Muscle layer of duodenum (tissue), 2 donors: Measurements from ENCODE around the gene GRIK3.

Source experiments
- H3K27ac ChIP-seq: one replicate; pipeline ENCODE4 v1.7.0; 2013; ENCODE audit warnings: mild to moderate bottlenecking, low read length
- H3K27me3 ChIP-seq: one replicate; pipeline ENCODE4 v1.7.0; 2013; ENCODE audit warnings: low read depth, mild to moderate bottlenecking, control low read depth, low read length
- H3K36me3 ChIP-seq, 2 donors: one replicate each; pipeline ENCODE4 v1.7.0; 2013; ENCODE audit warnings: low read length in 2 of 2, control low read depth in 1 of 2, mild to moderate bottlenecking in 1 of 2; ENCODE audit not compliant: insufficient read depth in 2 of 2, control insufficient read depth in 1 of 2
- H3K4me1 ChIP-seq, 2 donors: one replicate each; pipeline ENCODE4 v1.7.0; 2013; ENCODE audit warnings: low read length in 2 of 2, mild to moderate bottlenecking in 2 of 2, control low read depth in 1 of 2, moderate library complexity in 1 of 2; ENCODE audit not compliant: insufficient read depth in 2 of 2, control insufficient read depth in 1 of 2
- H3K4me3 ChIP-seq, 2 donors: one replicate each; pipeline ENCODE4 v1.7.0; 2013; ENCODE audit warnings: low read length in 2 of 2, low read depth in 1 of 2, mild to moderate bottlenecking in 1 of 2
- H3K9me3 ChIP-seq, 2 donors: one replicate each; pipeline ENCODE4 v1.7.0; 2013; ENCODE audit warnings: low read length in 2 of 2, control low read depth in 1 of 2, mild to moderate bottlenecking in 1 of 2; ENCODE audit not compliant: control insufficient read depth in 1 of 2
- donor health status: healthy.

The GRIK3 gene

GRCh38 chr1:37010011-37010410 is 24.3 kb downstream of the GRIK3 start:
- Histone ChIP-seq H3K27me3 (no peaks in the 10 kb centered on the region), H3K9me3 (no peaks in the 10 kb centered on the region), H3K27ac (no peak overlapping the region), H3K4me1 (no peaks in the 10 kb centered on the region), H3K36me3 (no peaks in the 10 kb centered on the region), H3K4me3 (no peak overlapping the region)

GRCh38 chr1:37009521-37009920 is 24.8 kb downstream of the GRIK3 start:
- Histone ChIP-seq H3K36me3 (no peaks in the 10 kb centered on the region), H3K27ac (no peak overlapping the region), H3K4me1 (no peaks in the 10 kb centered on the region), H3K4me3 (no peak overlapping the region), H3K27me3 (no peaks in the 10 kb centered on the region), H3K9me3 (no peaks in the 10 kb centered on the region)

GRCh38 chr1:37006132-37006868 is 28.0 kb downstream of the GRIK3 start:
- H3K27me3 ChIP-seq, result no peaks in the 10 kb centered on the region
- H3K4me1 ChIP-seq, result no peaks in the 10 kb centered on the region
- no peak overlapping the region for H3K4me3 ChIP-seq
- no peaks in the 10 kb centered on the region for H3K36me3 ChIP-seq
- no peaks in the 10 kb centered on the region for H3K9me3 ChIP-seq
- no peak overlapping the region for H3K27ac ChIP-seq

- Histone ChIP-seq H3K27ac (no peak overlapping the region), H3K9me3 (no peaks in the 10 kb centered on the region), H3K4me3 (no peak overlapping the region), H3K36me3 (no peaks in the 10 kb centered on the region), H3K27me3 (no peaks in the 10 kb centered on the region), H3K4me1 (no peaks in the 10 kb centered on the region)
These were observed 31.4 kb downstream of the GRIK3 start for GRCh38 chr1:37002898-37003297.

GRCh38 chr1:37001703-37002102 is 32.6 kb downstream of the GRIK3 start:
- no peaks in the 10 kb centered on the region for H3K9me3 ChIP-seq
- H3K27me3 ChIP-seq, result no peaks in the 10 kb centered on the region
- H3K36me3 ChIP-seq, result no peaks in the 10 kb centered on the region
- no peaks in the 10 kb centered on the region for H3K4me1 ChIP-seq
- H3K27ac ChIP-seq, result no peak overlapping the region
- H3K4me3 ChIP-seq, result no peak overlapping the region

GRCh38 chr1:36996106-36996505 is 38.2 kb downstream of the GRIK3 start:
- no peaks in the 10 kb centered on the region for H3K36me3 ChIP-seq
- no peaks in the 10 kb centered on the region for H3K9me3 ChIP-seq
- no peaks in the 10 kb centered on the region for H3K4me1 ChIP-seq
- H3K27ac ChIP-seq, result no peak overlapping the region
- no peak overlapping the region for H3K4me3 ChIP-seq
- H3K27me3 ChIP-seq, result no peaks in the 10 kb centered on the region

GRCh38 chr1:36994868-36995267 is 39.4 kb downstream of the GRIK3 start:
- H3K4me1 ChIP-seq, result no peaks in the 10 kb centered on the region
- no peaks in the 10 kb centered on the region for H3K9me3 ChIP-seq
- H3K27ac ChIP-seq, result no peak overlapping the region
- H3K27me3 ChIP-seq, result no peaks in the 10 kb centered on the region
- no peak overlapping the region for H3K4me3 ChIP-seq
- no peaks in the 10 kb centered on the region for H3K36me3 ChIP-seq

GRCh38 chr1:36994294-36994693 is 40.0 kb downstream of the GRIK3 start:
- Histone ChIP-seq H3K4me3 (no peak overlapping the region), H3K9me3 (no peaks in the 10 kb centered on the region), H3K4me1 (no peaks in the 10 kb centered on the region), H3K36me3 (no peaks in the 10 kb centered on the region), H3K27ac (no peak overlapping the region), H3K27me3 (no peaks in the 10 kb centered on the region)

GRCh38 chr1:36992139-36992943 is 42.0 kb downstream of the GRIK3 start:
- Histone ChIP-seq H3K27ac (no peak overlapping the region), H3K36me3 (no peaks in the 10 kb centered on the region), H3K4me3 (no peak overlapping the region), H3K27me3 (no peaks in the 10 kb centered on the region), H3K9me3 (no peaks in the 10 kb centered on the region), H3K4me1 (no peaks in the 10 kb centered on the region)

- Histone ChIP-seq H3K27ac (no peak overlapping the region), H3K4me1 (no peaks in the 10 kb centered on the region), H3K9me3 (no peaks in the 10 kb centered on the region), H3K27me3 (no peaks in the 10 kb centered on the region), H3K4me3 (no peak overlapping the region), H3K36me3 (no peaks in the 10 kb centered on the region)
These were observed 42.8 kb downstream of the GRIK3 start for GRCh38 chr1:36991551-36991950.

GRCh38 chr1:36990928-36991327 is 43.4 kb downstream of the GRIK3 start:
- Histone ChIP-seq H3K9me3 (no peaks in the 10 kb centered on the region), H3K36me3 (no peaks in the 10 kb centered on the region), H3K4me1 (no peaks in the 10 kb centered on the region), H3K27me3 (no peaks in the 10 kb centered on the region), H3K4me3 (no peak overlapping the region), H3K27ac (no peak overlapping the region)
